Karpas-422 (cell line): ENCODE measurements around the gene C2CD4C. TPM values are rescaled to one million over a fixed set of nuclear protein-coding genes. Genes with fewer than 3 reads are reported as not detected.

Experiments
- DNase-seq: peaks from one replicate; pipeline ENCODE4 v3.0.0-alpha.2; 2015
- H2AFZ ChIP-seq: fragments of 200-600 bp; sonication (generic); 2 replicates; pipeline ENCODE4 v1.6.1; 2014; ENCODE audit warnings: antibody characterized with exemption, low read length, mixed read lengths
- H3K27ac ChIP-seq: fragments of 200-600 bp; sonication (generic); 2 replicates; pipeline ENCODE4 v1.5.1; 2014; ENCODE audit warnings: mild to moderate bottlenecking, low read length, moderate library complexity
- H3K27me3 ChIP-seq: fragments of 200-600 bp; sonication (generic); 2 replicates; pipeline ENCODE4 v1.6.1; 2014; ENCODE audit warnings: low read length, mixed read lengths
- H3K36me3 ChIP-seq: fragments of 200-600 bp; sonication (generic); 2 replicates; pipeline ENCODE4 v1.6.1; 2014; ENCODE audit warnings: low read length, mixed read lengths; ENCODE audit not compliant: insufficient read depth
- H3K4me1 ChIP-seq: fragments of 200-600 bp; sonication (generic); 2 replicates; pipeline ENCODE4 v1.6.1; 2014; ENCODE audit warnings: mild to moderate bottlenecking, low read length, mixed read lengths
- H3K4me2 ChIP-seq: fragments of 200-600 bp; sonication (generic); 2 replicates; pipeline ENCODE4 v1.6.1; 2014; ENCODE audit warnings: low read length, low read depth, mild to moderate bottlenecking; ENCODE audit not compliant: poor library complexity, severe bottlenecking
- H3K4me3 ChIP-seq: fragments of 200-600 bp; sonication (generic); 2 replicates; pipeline ENCODE4 v1.5.1; 2014; ENCODE audit warnings: mild to moderate bottlenecking, antibody characterized with exemption, low read length, mixed read lengths
- H3K79me2 ChIP-seq: fragments of 200-600 bp; sonication (generic); 2 replicates; pipeline ENCODE4 v1.6.1; 2014; ENCODE audit warnings: mild to moderate bottlenecking, low read length, mixed read lengths
- H3K9ac ChIP-seq: fragments of 200-600 bp; sonication (generic); 2 replicates; pipeline ENCODE4 v1.6.0; 2014; ENCODE audit warnings: low read length
- H3K9me2 ChIP-seq: fragments of 200-600 bp; sonication (generic), shearing (Covaris generic); replicated peaks from 2 replicates; pipeline ENCODE4 v1.6.0; 2014; ENCODE audit warnings: mild to moderate bottlenecking, low read length, moderate library complexity; ENCODE audit not compliant: insufficient read depth
- H3K9me3 ChIP-seq: fragments of 300-700, 200-600 bp; sonication (generic); 2 replicates; pipeline ENCODE4 v1.6.1; 2014; ENCODE audit warnings: low read length, mixed read lengths
- H4K20me1 ChIP-seq: fragments of 200-600 bp; sonication (generic); 2 replicates; pipeline ENCODE4 v1.6.1; 2014; ENCODE audit warnings: mild to moderate bottlenecking, antibody characterized with exemption, low read length, low read depth; ENCODE audit not compliant: insufficient read depth
- total RNA-seq: library from RNA; depleted of rRNA; stranded (reverse); fragments of >200 nt; shearing (Covaris generic); gene quantifications from 2 replicates; pipeline ENCODE4 v1.2.3, GENCODE V29; 2014; ENCODE audit warnings: low replicate concordance

The C2CD4C gene
- total RNA-seq, 1 experiment from 2014 or later: not detected

DNA sequence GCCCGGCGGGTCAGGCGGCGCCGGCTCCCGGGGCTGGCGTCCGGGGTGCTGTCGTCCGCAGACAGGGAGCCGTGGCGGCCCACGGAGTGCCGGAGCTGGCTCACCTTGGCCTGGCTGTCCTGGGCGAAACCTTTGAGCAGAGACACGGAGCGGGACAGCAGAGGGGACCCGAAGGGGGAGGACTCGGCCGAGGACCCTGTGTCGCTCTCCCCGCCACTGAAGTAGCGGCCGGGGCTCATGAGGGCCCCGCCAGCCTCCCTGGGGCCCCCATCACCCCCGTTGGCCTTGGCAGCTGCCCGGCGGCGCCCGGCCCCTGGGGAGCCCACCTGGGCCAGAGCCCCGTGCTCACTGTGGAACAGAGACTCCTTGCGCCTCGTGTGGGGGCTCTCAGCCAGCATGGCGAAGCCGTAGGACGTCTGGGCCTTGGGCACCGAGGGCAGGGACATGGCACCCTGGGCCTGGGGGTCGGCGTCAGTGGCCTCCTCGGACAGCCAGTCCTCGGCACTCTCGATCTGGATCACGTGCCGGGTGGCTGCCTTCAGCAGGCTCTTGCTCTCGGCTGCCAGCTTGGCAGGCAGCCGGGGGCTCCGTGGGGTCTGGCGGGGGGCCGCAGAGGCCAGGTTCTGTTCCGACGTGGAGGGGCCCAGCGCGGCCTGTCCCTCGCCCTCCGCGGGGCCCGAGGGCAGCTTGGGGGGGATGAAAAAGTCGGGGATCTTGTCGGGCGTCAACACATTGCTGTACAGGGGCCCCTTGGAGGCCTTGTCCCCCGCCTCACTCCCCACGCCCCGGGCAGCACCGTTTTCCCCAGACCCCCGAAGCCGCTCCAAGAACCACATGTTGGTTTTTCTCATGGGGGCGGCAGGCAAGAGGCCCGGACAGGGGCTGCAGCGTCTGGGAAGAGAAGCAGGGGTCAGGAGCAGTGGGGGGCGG lies 1.2 kb downstream of the C2CD4C start:
- no peak overlapping the region for H3K9ac ChIP-seq
- H3K27ac ChIP-seq: no peak overlapping the region
- H4K20me1 ChIP-seq: no peaks in the 10 kb centered on the region
- no peak overlapping the region for H3K4me3 ChIP-seq
- no peak overlapping the region for H2AFZ ChIP-seq
- H3K9me2 ChIP-seq: no peaks in the 10 kb centered on the region
- H3K4me1 ChIP-seq: no peaks in the 10 kb centered on the region
- H3K27me3 ChIP-seq: no peaks in the 10 kb centered on the region
- H3K9me3 ChIP-seq: no peaks in the 10 kb centered on the region
- no peaks in the 10 kb centered on the region for H3K79me2 ChIP-seq
- no peak for DNase-seq
- H3K4me2 ChIP-seq: no peak overlapping the region
- H3K36me3 ChIP-seq: no peaks in the 10 kb centered on the region

DNA sequence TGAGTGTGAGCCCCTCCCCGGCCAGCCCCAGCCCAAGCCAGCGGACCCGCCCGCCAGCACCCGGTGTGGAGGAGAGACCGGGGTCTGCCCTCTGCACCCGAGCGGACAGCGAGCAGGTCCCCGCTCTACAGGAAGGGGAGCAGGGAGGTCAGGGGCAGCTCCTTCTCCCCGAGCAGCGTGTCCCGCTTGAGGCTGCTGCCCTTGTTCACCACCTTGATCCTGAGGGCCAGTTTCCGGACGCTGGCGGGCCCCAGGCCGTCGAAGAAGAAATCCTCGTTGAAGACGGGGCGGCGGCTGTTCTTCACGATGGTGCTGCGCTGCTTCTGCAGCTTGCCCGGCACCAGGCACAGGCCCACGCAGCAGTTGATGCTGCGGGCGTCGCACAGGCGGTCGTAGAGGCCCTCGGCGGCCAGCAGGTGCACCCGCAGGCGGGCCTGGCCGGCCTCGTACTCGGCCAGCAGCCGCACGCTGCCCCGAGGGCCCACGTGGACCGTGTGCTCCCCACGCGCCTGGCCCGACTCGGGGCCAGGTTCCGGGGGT lies 1.9 kb downstream of the C2CD4C start:
- Histone ChIP-seq H3K4me1 (no peaks in the 10 kb centered on the region), H2AFZ (no peak overlapping the region), H3K9me2 (no peaks in the 10 kb centered on the region), H3K4me2 (no peak overlapping the region), H4K20me1 (no peaks in the 10 kb centered on the region), H3K9me3 (no peaks in the 10 kb centered on the region), H3K9ac (no peak overlapping the region), H3K79me2 (no peaks in the 10 kb centered on the region), H3K4me3 (no peak overlapping the region), H3K36me3 (no peaks in the 10 kb centered on the region), H3K27me3 (no peaks in the 10 kb centered on the region), H3K27ac (no peak overlapping the region)
- DNase-seq: no peak

DNA sequence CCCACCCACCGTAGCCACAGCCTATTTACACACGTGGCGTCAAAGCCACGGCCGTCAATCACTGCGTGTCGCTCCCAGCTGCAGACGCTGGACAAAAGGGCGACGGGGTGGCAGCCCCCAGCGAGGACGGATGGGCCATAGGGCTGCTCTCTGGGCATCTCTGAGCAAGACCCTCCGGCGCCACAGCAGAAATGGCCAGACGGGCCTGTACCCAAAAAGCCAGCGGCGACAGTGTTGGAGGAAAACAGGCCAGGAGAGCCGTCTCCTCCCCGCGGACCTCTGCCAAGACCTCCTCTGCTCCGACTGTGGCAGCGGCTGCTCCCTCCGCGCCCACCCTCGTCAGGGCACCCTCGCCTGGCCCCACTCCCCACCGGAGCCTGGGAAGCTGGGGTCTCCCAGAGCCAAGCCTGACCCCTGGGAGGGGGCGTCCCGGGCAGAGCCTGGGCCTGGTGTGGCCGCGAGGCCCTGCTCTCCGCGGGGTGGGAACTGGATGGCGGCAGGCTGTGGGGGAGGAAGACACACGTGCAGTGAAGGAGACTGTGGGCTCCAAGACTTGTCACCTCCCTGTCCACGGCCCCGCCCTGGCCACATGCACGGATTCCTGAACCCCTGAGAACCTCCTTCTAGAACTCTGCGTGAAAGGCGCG lies 2.7 kb downstream of the C2CD4C start:
- Histone ChIP-seq H3K27me3 (no peaks in the 10 kb centered on the region), H3K79me2 (no peaks in the 10 kb centered on the region), H3K9me2 (no peaks in the 10 kb centered on the region), H3K27ac (no peak overlapping the region), H3K4me3 (no peak overlapping the region), H3K4me2 (no peak overlapping the region), H3K9ac (no peak overlapping the region), H3K36me3 (no peaks in the 10 kb centered on the region), H2AFZ (no peak overlapping the region), H3K9me3 (no peaks in the 10 kb centered on the region; the same call in 1 of the 2 replicates), H3K4me1 (no peaks in the 10 kb centered on the region), H4K20me1 (no peaks in the 10 kb centered on the region)
- DNase-seq: no peak

DNA sequence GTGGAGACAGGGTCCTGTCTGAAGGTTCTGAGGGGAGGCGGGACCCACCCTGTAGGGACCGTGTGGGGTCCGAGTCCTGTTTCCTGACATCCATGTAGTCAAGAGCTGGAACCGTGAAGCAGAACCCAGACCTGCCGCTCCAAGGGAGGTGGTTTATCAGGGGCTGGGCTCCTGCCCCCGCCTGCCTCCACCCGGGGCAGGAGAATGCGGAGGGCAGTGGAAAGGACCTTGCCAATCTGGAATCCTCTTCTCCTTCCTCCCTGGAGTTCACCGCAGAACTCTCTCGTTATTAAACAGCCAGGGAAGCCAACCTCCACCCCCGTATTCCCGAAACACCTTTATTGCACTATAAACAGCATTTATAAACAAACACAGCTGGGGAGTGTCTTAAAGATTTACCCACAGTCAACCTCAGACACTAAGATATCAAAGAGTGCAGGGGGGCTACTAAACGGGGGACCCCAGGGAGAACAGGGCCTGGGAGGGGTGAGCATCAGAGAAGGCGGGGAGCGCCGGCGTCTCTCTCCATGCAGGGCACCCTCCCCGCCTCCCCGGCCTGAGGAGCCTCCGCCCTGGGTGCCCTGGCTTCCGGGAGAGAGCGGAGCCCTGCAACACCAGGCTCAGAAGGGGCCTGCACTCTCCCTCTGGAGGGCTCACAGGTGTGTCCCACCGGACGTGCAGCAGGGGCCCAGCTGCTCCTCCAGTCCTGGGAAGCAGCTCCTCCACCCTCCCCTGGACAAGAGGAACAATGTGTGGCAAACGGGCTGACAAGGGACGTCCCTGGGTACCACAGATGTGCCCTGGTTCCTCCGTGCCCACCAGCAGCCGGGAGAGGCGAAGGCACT lies 3.6 kb downstream of the C2CD4C start:
- Histone ChIP-seq H3K4me2 (no peak overlapping the region), H3K9me2 (no peaks in the 10 kb centered on the region), H2AFZ (no peak overlapping the region), H3K36me3 (no peaks in the 10 kb centered on the region), H3K9me3 (no peaks in the 10 kb centered on the region; the same call in 1 of the 2 replicates), H3K79me2 (no peaks in the 10 kb centered on the region), H3K27me3 (no peaks in the 10 kb centered on the region), H3K4me1 (no peaks in the 10 kb centered on the region), H3K9ac (no peak overlapping the region), H4K20me1 (no peaks in the 10 kb centered on the region), H3K4me3 (no peak overlapping the region), H3K27ac (no peak overlapping the region)
- DNase-seq: no peak

DNA sequence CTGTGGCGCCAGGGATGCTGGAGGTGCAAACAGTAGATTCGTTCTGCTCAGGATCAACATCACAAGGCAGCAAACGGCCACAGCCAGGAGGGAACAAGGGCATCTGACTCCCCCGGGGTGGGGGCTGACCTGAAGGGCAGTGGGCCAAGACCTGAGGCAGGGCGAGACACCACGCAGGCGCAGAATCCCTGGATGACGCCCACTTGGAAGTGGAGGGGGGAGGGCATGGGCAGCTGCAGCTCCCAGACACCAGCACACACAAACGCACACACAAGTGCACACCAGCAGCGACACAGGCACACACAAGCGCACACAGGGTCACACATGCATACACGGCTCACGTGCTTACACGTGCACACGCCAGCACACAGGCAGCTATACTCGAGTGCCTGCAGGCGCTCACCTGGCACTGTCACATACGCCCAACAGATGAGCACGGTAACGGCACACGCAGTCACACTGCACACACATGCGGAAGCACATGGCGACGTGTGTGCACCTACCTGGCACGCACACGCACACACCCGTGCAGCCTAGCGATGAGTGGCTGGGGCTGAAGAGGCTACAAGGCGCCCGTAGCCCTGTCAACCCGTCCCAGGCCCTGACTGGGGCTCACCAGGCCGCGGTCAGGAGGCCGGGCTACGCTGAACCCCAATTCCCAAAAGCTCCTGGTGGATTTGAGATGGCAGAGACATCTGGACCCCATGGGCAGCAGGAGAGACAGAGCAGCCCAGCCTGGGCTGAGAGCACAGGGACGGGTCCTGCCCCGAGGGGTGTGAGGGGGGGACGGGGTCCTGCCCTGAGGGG lies 5.5 kb downstream of the C2CD4C start:
- Histone ChIP-seq H3K36me3 (no peaks in the 10 kb centered on the region), H4K20me1 (no peaks in the 10 kb centered on the region), H3K27me3 (no peaks in the 10 kb centered on the region), H3K9me3 (peaks cover 3% of the 10 kb centered on the region; the same call in 1 of the 2 replicates), H2AFZ (no peak overlapping the region), H3K79me2 (no peaks in the 10 kb centered on the region), H3K4me2 (no peak overlapping the region), H3K4me3 (no peak overlapping the region), H3K27ac (no peak overlapping the region), H3K9ac (no peak overlapping the region), H3K9me2 (no peaks in the 10 kb centered on the region), H3K4me1 (no peaks in the 10 kb centered on the region)
- no peak for DNase-seq

DNA sequence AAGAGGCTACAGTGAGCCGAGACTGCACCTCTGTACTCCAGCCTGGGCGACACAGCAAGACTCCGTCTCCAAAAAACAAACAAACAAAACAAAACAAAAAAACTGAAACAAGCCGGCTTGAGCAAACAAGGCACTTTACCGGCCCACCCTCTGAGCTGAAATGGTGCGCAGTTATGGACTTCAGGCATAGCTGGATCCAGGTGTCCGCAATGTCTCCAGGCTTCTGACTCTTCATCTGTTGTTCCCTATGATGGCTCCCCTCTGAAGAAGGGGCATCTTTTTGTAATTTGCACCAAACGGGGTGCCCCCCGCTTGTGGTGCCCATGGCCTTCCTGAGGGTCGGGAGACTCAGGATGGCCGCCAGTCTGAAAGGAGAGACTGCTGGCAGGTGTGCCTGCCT lies 6.2 kb downstream of the C2CD4C start:
- H4K20me1 ChIP-seq: no peaks in the 10 kb centered on the region
- H3K4me1 ChIP-seq: no peaks in the 10 kb centered on the region
- no peak overlapping the region for H3K27ac ChIP-seq
- no peaks in the 10 kb centered on the region for H3K9me2 ChIP-seq
- no peaks in the 10 kb centered on the region for H3K27me3 ChIP-seq
- no peaks in the 10 kb centered on the region for H3K36me3 ChIP-seq
- no peak overlapping the region for H3K4me2 ChIP-seq
- no peak overlapping the region for H3K4me3 ChIP-seq
- H3K79me2 ChIP-seq: no peaks in the 10 kb centered on the region
- no peak for DNase-seq
- no peak overlapping the region for H3K9ac ChIP-seq
- H2AFZ ChIP-seq: no peak overlapping the region
- peaks cover 3% of the 10 kb centered on the region; the same call in 1 of the 2 replicates for H3K9me3 ChIP-seq

DNA sequence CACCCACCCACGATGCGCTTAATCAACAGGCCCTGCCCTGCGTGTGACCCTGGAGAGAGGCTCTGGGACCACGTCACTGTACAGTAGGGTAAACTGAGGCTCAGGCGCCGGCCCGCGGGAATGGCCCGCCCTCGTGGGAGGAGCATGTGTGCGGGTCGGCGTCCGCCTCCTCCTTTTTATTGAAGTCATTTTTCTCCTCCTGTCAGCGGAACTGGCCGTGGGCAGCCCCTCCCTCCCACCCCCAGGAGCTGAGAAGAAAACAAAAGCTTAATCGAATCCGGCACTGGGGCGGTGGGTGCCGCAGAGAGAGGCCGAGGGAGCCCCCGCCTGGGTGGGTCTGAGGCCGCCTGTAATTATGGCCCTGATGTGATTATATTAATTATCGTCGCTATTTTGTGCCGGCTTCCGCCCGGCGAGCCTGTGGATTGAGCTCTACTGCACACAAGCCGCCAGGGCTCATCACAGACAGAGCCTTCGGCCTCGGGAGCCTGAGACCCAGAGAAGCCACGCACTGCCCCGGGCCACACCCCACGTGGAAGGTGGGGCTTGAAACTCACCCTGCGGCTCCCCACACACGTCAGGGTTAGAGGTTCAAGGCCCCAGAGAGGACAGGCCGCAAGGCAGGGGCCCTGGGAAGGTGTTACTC lies 7.0 kb downstream of the C2CD4C start:
- H3K27ac ChIP-seq: no peak overlapping the region
- no peak overlapping the region for H3K9ac ChIP-seq
- H3K27me3 ChIP-seq: no peaks in the 10 kb centered on the region
- H2AFZ ChIP-seq: no peak overlapping the region
- no peaks in the 10 kb centered on the region for H3K9me2 ChIP-seq
- H3K4me3 ChIP-seq: no peak overlapping the region
- H3K36me3 ChIP-seq: no peaks in the 10 kb centered on the region
- peaks cover 4% of the 10 kb centered on the region for H3K9me3 ChIP-seq
- no peaks in the 10 kb centered on the region for H3K79me2 ChIP-seq
- H3K4me2 ChIP-seq: no peak overlapping the region
- H4K20me1 ChIP-seq: no peaks in the 10 kb centered on the region
- H3K4me1 ChIP-seq: no peaks in the 10 kb centered on the region
- no peak for DNase-seq
